ENCODE results near the gene MRM2.

Gene MRM2

GRCh38 chr7:2229467-2229866, 12.5 kb downstream of the MRM2 start:
- DNase-seq (ENCODE audit: insufficient read length, low spot score) (no peak), FAIRE-seq (no peak)
- no peak for TF ChIP-seq POLR2A (IDR thresholded peaks at IDR 0.05; ENCODE audit: low read depth, low read length)

- no peak for FAIRE-seq
- TF ChIP-seq POLR2A (IDR thresholded peaks at IDR 0.05; ENCODE audit: low read depth, low read length), result no peak
- no peak for DNase-seq (ENCODE audit: insufficient read length, low spot score)
These were observed 13.1 kb downstream of the MRM2 start for GRCh38 chr7:2228921-2229320.

- TF ChIP-seq POLR2A (IDR thresholded peaks at IDR 0.05; ENCODE audit: low read depth, low read length), result no peak
- DNase-seq (ENCODE audit: insufficient read length, low spot score), result no peak
- FAIRE-seq, result no peak
These were observed 14.3 kb downstream of the MRM2 start for GRCh38 chr7:2227699-2228098.

- TF ChIP-seq POLR2A (IDR thresholded peaks at IDR 0.05; ENCODE audit: low read depth, low read length), result no peak
- DNase-seq (ENCODE audit: insufficient read length, low spot score), result no peak
- FAIRE-seq, result no peak
These were observed 16.2 kb downstream of the MRM2 start for GRCh38 chr7:2225830-2226229.

GRCh38 chr7:2225336-2225735, 16.7 kb downstream of the MRM2 start:
- no peak for TF ChIP-seq POLR2A (IDR thresholded peaks at IDR 0.05; ENCODE audit: low read depth, low read length)
- no peak for DNase-seq (ENCODE audit: insufficient read length, low spot score)
- no peak for FAIRE-seq

- TF ChIP-seq POLR2A (IDR thresholded peaks at IDR 0.05; ENCODE audit: low read depth, low read length), result no peak
- DNase-seq (ENCODE audit: insufficient read length, low spot score), result no peak
- FAIRE-seq, result no peak
These were observed 17.1 kb downstream of the MRM2 start for GRCh38 chr7:2224934-2225333.

- TF ChIP-seq POLR2A (IDR thresholded peaks at IDR 0.05; ENCODE audit: low read depth, low read length), result no peak
- FAIRE-seq (no peak), DNase-seq (ENCODE audit: insufficient read length, low spot score) (no peak)
These were observed 17.5 kb downstream of the MRM2 start for GRCh38 chr7:2224491-2224928.

GRCh38 chr7:2223321-2223720, 18.7 kb downstream of the MRM2 start:
- DNase-seq (ENCODE audit: insufficient read length, low spot score) (no peak), FAIRE-seq (no peak)
- TF ChIP-seq POLR2A (IDR thresholded peaks at IDR 0.05; ENCODE audit: low read depth, low read length), result no peak

- no peak for TF ChIP-seq POLR2A (IDR thresholded peaks at IDR 0.05; ENCODE audit: low read depth, low read length)
- FAIRE-seq, result no peak
- no peak for DNase-seq (ENCODE audit: insufficient read length, low spot score)
These were observed 19.5 kb downstream of the MRM2 start for GRCh38 chr7:2222516-2222915.

- FAIRE-seq (no peak), DNase-seq (ENCODE audit: insufficient read length, low spot score) (no peak)
- TF ChIP-seq POLR2A (IDR thresholded peaks at IDR 0.05; ENCODE audit: low read depth, low read length), result no peak
These were observed 21.1 kb downstream of the MRM2 start for GRCh38 chr7:2220954-2221353.

- DNase-seq (ENCODE audit: insufficient read length, low spot score), result no peak
- TF ChIP-seq POLR2A (IDR thresholded peaks at IDR 0.05; ENCODE audit: low read depth, low read length), result no peak
- no peak for FAIRE-seq
These were observed 21.5 kb downstream of the MRM2 start for GRCh38 chr7:2220506-2220905.

GRCh38 chr7:2220030-2220429, 22.0 kb downstream of the MRM2 start:
- no peak for TF ChIP-seq POLR2A (IDR thresholded peaks at IDR 0.05; ENCODE audit: low read depth, low read length)
- FAIRE-seq, result no peak

GRCh38 chr7:2219606-2220005, 22.4 kb downstream of the MRM2 start:
- TF ChIP-seq POLR2A (IDR thresholded peaks at IDR 0.05; ENCODE audit: low read depth, low read length), result no peak
- DNase-seq (ENCODE audit: insufficient read length, low spot score) (no peak), FAIRE-seq (no peak)

More at GRCh38 chr7:2220030-2220429, 22.0 kb downstream of the MRM2 start:
- DNase-seq (ENCODE audit: insufficient read length, low spot score), result no peak

GRCh38 chr7:2219136-2219535, 22.9 kb downstream of the MRM2 start:
- no peak for TF ChIP-seq POLR2A (IDR thresholded peaks at IDR 0.05; ENCODE audit: low read depth, low read length)
- DNase-seq (ENCODE audit: insufficient read length, low spot score) (no peak), FAIRE-seq (no peak)

GRCh38 chr7:2218444-2218785, 23.6 kb downstream of the MRM2 start:
- DNase-seq (ENCODE audit: insufficient read length, low spot score), result no peak
- no peak for TF ChIP-seq POLR2A (IDR thresholded peaks at IDR 0.05; ENCODE audit: low read depth, low read length)
- FAIRE-seq, result no peak

- no peak for TF ChIP-seq POLR2A (IDR thresholded peaks at IDR 0.05; ENCODE audit: low read depth, low read length)
- DNase-seq (ENCODE audit: insufficient read length, low spot score) (no peak), FAIRE-seq (no peak)
These were observed 24.1 kb downstream of the MRM2 start for GRCh38 chr7:2217716-2218443.

Measured in H54 (cell line).